Activated naive CD4-positive, alpha-beta T cell treated with anti-CD3 and anti-CD28 coated beads, Interleukin-2, amount 50 U/mL, for 24 hours (primary cell): ENCODE results near the gene KCNAB1.

Experiments
- H3K27ac Mint-ChIP-seq: one replicate; pipeline ENCODE4 v1.8.0; 2021; ENCODE audit warnings: mild to moderate bottlenecking, mixed read lengths
- H3K27me3 Mint-ChIP-seq: one replicate; pipeline ENCODE4 v1.8.0; 2021; ENCODE audit warnings: mixed read lengths
- H3K36me3 Mint-ChIP-seq: one replicate; pipeline ENCODE4 v1.8.0; 2021; ENCODE audit warnings: mixed read lengths
- H3K4me1 Mint-ChIP-seq: one replicate; pipeline ENCODE4 v1.8.0; 2021; ENCODE audit warnings: mixed read lengths
- H3K4me3 Mint-ChIP-seq: one replicate; pipeline ENCODE4 v1.8.0; 2021; ENCODE audit warnings: mild to moderate bottlenecking, mixed read lengths
- H3K9me3 Mint-ChIP-seq: one replicate; pipeline ENCODE4 v1.8.0; 2021; ENCODE audit warnings: mixed read lengths

The KCNAB1 gene

DNA sequence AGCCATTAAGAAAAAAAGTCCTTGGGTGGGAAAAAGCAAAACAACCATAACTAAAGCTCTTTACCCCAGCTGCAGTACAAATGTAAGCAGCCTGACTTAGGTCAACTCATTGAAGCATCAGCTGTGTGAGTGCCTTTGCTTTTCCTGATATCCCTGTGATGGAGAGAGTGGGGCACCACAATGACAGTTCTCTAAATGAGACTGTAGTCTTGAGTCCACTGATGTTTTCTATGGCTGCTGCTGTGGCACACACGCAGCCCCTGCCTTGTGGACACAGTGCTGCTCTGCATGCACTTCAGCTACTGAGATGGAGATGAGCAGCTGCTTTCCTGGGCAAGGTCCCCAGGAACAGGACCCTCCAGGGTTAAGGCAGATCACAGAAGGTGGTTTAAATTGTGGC is 173.2 kb downstream of the KCNAB1 start:
- no peak overlapping the region for H3K27ac Mint-ChIP-seq
- no peak overlapping the region for H3K4me3 Mint-ChIP-seq
- H3K9me3 Mint-ChIP-seq = no peaks in the 10 kb centered on the region
- H3K27me3 Mint-ChIP-seq = peaks cover 43% of the 10 kb centered on the region
- no peaks in the 10 kb centered on the region for H3K36me3 Mint-ChIP-seq
- peaks cover 10% of the 10 kb centered on the region for H3K4me1 Mint-ChIP-seq

DNA sequence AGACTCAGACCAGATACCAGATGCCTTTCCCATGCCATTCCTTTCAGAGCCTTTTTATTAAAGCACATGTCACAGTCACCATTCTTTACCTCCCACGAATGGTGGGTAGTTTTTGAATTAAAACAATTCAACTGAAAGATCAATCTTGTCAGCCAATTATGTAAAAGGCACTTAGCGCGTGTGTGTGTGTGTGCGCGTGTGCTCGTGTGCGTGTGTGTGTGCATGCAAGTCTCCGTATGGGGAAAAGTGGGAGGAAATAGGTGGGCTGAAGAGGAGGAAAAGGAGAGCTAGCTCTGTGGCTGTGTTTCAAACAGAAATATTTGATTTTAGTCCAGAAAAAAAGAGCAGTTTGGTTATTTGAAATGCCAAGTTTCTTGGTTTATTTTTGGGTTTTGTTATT is 177.2 kb downstream of the KCNAB1 start:
- no peaks in the 10 kb centered on the region for H3K36me3 Mint-ChIP-seq
- H3K4me3 Mint-ChIP-seq = no peak overlapping the region
- H3K4me1 Mint-ChIP-seq = no peaks in the 10 kb centered on the region
- no peak overlapping the region for H3K27ac Mint-ChIP-seq
- H3K27me3 Mint-ChIP-seq = peaks cover 26% of the 10 kb centered on the region
- no peaks in the 10 kb centered on the region for H3K9me3 Mint-ChIP-seq

DNA sequence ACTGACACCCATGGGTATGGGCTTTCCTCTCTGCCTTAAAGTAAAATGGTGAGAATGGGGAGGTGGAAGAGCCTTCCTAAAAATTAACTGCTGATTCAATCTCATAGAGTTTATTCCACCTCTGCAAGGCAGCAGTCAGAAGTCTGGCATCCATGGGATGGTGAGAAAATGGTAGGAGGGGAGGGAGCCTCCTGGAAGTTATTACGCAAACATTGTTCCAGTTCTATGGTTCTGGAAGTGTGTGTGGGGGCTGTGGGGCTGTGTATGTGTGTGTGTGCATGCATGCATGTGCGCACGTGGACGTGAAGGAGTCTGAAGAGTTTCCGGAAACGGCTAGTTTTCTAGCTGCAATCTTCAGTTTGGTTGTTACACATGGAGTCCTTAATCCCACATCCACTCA is 177.6 kb downstream of the KCNAB1 start:
- no peak overlapping the region for H3K27ac Mint-ChIP-seq
- no peaks in the 10 kb centered on the region for H3K4me1 Mint-ChIP-seq

DNA sequence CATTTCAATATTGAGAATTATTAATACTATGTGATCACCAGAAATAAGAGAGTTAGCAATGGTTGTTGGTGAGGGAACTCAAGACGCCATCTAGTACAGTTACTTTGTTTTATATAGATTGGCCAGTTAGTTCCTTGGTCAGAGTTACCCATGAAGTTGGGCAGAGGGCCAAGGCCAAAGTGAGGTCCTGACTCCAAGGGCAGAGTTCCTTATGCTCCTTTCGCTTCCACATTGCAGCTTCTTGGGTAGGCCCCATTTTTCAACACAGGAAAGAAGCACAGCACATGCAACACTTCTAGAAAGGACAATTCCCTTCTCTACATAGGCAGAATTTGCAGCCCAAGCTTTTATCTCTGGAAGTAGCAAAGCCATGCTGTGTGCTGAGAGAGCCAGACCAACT is 178.6 kb downstream of the KCNAB1 start:
- Mint-ChIP-seq H3K4me3 (no peak overlapping the region), H3K4me1 (no peaks in the 10 kb centered on the region), H3K9me3 (no peaks in the 10 kb centered on the region), H3K27me3 (peaks cover 17% of the 10 kb centered on the region), H3K27ac (no peak overlapping the region), H3K36me3 (no peaks in the 10 kb centered on the region)

More for the DNA sequence above, 177.6 kb downstream of the KCNAB1 start:
- Mint-ChIP-seq H3K9me3 (no peaks in the 10 kb centered on the region), H3K36me3 (no peaks in the 10 kb centered on the region), H3K4me3 (no peak overlapping the region), H3K27me3 (peaks cover 24% of the 10 kb centered on the region)

DNA sequence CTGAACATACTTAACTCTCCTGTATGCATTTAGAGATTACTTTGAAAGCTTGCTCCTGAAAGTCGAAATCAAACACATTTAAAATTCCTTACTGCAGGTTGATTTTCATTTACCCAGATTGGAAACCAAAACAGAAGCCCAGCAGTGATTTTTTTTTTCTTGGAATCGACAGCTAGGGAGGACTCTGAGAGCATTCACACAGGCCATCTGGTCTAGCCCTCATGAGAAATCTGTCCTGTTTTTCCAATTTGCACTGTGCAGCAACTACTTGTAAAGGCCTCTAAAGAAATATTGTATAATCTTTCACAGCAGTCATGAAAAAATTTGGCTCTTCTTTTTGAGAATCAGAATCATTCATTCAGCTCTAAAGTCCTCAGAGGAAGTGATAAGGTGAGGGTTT is 179.2 kb downstream of the KCNAB1 start:
- Mint-ChIP-seq H3K27me3 (peaks cover 15% of the 10 kb centered on the region), H3K27ac (no peak overlapping the region)

DNA sequence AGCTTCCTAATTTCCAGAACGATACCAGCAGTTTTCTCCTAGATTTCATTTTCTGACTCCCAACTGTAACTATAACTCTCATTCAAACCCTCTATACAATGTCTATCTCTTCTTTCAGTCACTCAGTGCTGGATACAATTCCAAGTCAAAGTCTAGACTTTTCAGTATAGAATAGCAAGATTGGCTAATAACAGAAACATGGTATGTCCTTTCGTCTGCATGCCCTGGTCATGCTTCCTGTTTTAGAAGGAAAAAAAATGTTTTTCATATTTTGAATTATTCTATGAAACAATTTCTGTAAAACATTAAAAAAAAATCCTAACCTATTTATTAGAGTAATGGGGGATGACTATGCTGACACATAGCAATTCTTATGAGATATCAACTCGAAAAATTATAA is 180.0 kb downstream of the KCNAB1 start:
- H3K27me3 Mint-ChIP-seq = peaks cover 11% of the 10 kb centered on the region
- H3K4me1 Mint-ChIP-seq = no peaks in the 10 kb centered on the region
- H3K27ac Mint-ChIP-seq = no peak overlapping the region
- no peaks in the 10 kb centered on the region for H3K9me3 Mint-ChIP-seq
- H3K4me3 Mint-ChIP-seq = no peak overlapping the region
- no peaks in the 10 kb centered on the region for H3K36me3 Mint-ChIP-seq

More for the DNA sequence above, 179.2 kb downstream of the KCNAB1 start:
- no peak overlapping the region for H3K4me3 Mint-ChIP-seq
- no peaks in the 10 kb centered on the region for H3K4me1 Mint-ChIP-seq
- H3K36me3 Mint-ChIP-seq = no peaks in the 10 kb centered on the region
- H3K9me3 Mint-ChIP-seq = no peaks in the 10 kb centered on the region

DNA sequence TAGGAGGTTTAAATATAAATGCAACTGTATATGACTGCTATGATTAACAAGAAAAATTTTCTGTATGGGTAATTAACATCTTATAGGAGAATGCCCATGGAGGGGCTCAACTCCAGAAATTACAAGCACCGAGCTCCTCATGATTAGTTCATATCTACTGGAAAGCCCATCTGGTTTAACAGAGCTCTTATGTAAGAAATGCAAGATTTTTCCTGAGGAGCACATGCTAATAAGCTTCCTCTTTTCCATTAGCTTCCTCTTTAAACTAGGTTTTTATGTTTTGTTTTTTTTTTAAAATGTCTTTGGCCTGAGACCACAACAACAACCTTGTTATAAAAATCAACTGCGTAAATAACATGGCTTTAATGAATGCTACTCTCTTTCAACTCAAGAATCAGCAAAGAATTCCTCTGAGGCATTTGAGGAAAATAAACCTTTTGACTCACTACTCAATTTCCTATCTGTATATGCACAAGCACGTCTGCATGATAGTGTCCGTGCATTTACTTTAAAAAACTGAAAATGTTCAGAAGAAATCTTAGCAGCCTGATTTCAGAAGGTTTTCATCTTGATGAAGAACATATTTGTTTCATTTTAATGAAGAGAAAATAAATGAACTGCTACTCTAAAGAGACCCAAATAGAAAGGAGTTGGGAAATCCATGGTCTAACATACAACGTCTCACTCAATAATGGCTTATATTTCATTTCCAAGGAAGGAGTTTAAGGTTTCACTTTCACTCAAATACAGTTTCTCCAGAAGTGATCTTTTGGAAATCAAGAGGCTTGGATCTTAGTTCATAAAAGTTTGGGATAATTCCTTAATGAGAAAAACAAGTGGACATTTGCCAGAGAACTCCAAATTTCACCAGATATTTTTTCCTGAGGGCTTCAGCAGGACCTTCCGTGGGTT is 180.8 kb downstream of the KCNAB1 start:
- Mint-ChIP-seq H3K4me3 (no peak overlapping the region), H3K9me3 (no peaks in the 10 kb centered on the region), H3K4me1 (no peaks in the 10 kb centered on the region), H3K36me3 (no peaks in the 10 kb centered on the region), H3K27me3 (peaks cover 10% of the 10 kb centered on the region), H3K27ac (no peak overlapping the region)

DNA sequence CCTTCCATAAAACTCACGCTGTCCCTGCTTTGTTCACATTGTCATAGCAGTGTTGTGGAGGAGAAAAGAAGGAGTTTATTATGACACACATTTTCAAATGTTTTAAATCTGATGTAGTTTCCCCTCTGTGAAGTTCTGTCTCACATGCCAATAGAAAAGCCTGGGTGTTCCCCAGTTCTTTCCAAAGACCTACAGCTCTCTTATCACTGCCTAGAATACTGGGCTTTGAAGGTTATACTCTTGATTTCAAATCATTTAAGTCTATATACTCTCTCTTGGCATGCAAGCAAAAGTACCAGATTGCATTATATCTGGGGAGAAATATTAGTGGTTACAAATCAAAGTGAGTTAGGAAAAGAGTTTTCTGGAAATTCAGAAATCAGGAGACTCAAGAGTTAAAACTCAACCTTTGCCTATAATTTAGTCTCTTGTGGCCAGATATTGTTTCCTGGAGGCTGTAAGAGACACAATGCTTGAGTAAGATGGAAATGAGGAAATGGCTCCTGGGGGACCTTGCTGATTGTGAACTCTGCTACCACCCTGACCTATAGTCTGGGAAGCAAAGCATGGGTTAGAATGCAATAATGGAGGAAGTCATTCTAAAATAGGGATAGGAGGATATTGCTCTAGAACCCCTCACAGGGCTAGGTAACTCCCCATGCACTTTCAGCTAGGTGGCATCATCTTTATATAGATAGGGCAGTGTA is 182.8 kb downstream of the KCNAB1 start:
- H3K4me1 Mint-ChIP-seq = no peaks in the 10 kb centered on the region
- H3K27ac Mint-ChIP-seq = no peak overlapping the region
- no peak overlapping the region for H3K4me3 Mint-ChIP-seq
- no peaks in the 10 kb centered on the region for H3K9me3 Mint-ChIP-seq
- H3K27me3 Mint-ChIP-seq = peaks cover 7% of the 10 kb centered on the region
- H3K36me3 Mint-ChIP-seq = no peaks in the 10 kb centered on the region

DNA sequence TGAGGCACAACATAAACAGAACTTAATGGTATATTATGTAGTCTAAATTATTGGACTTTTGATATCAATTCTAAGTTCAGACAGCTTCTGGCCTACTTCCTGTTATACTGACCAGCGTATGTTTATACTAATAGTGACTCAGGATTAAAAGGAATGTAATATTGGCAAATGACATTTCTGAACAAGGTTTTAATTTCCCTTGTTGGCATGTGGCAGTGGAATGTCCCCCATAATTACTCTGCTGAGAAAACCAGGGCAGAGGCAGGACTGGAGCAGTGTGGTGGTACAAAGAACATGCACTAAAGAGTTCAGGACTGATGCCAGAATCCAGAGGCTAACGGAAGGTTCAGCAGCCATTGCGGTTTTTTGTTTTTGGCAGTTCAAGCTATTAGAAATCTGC is 184.0 kb downstream of the KCNAB1 start:
- Mint-ChIP-seq H3K27me3 (peaks cover 6% of the 10 kb centered on the region), H3K4me3 (no peak overlapping the region), H3K27ac (no peak overlapping the region), H3K9me3 (no peaks in the 10 kb centered on the region), H3K36me3 (no peaks in the 10 kb centered on the region), H3K4me1 (no peaks in the 10 kb centered on the region)

DNA sequence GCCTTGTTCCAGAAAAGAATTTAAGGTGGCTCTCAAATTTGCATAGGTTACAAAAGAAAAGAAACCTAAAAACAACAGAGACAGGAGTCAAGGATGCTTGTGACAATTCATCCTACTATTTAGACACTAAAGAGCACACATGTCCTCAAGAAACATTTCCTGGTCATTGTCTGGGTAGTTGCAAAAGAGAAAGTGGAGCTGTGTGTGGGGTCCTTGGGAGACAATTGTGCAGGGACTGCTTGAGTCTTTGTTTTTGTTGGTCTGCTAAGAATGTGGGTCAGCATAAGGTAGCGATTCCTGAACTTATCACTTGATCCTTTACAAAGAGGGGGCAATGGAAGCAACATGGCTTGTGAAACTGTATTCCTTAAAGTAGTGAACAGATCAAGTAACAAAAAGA is 185.3 kb downstream of the KCNAB1 start:
- no peaks in the 10 kb centered on the region for H3K9me3 Mint-ChIP-seq
- peaks cover 4% of the 10 kb centered on the region for H3K27me3 Mint-ChIP-seq
- H3K4me3 Mint-ChIP-seq = no peak overlapping the region
- no peaks in the 10 kb centered on the region for H3K4me1 Mint-ChIP-seq
- H3K36me3 Mint-ChIP-seq = no peaks in the 10 kb centered on the region
- H3K27ac Mint-ChIP-seq = no peak overlapping the region

DNA sequence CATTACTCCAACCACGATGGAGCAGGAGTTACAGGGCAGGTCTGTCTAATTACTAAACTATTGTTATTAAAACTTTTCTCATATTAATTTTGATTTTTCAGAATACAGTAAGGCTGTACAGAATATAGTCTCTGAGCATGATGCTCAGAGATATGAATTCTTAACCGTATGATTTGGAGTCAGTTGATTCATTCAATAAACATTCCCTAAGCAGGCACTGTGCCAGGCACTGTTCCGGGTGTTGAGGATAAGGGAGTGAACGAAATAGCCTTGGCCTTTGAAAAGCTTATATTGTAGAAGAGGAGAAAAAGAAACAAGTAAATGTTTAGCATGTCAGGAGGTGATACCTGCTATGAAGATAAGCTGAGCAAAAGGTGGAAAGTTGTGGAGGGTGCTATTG is 187.3 kb downstream of the KCNAB1 start:
- no peaks in the 10 kb centered on the region for H3K27me3 Mint-ChIP-seq
- H3K27ac Mint-ChIP-seq = no peak overlapping the region
- no peaks in the 10 kb centered on the region for H3K9me3 Mint-ChIP-seq
- H3K4me3 Mint-ChIP-seq = no peak overlapping the region
- H3K36me3 Mint-ChIP-seq = no peaks in the 10 kb centered on the region
- no peaks in the 10 kb centered on the region for H3K4me1 Mint-ChIP-seq

DNA sequence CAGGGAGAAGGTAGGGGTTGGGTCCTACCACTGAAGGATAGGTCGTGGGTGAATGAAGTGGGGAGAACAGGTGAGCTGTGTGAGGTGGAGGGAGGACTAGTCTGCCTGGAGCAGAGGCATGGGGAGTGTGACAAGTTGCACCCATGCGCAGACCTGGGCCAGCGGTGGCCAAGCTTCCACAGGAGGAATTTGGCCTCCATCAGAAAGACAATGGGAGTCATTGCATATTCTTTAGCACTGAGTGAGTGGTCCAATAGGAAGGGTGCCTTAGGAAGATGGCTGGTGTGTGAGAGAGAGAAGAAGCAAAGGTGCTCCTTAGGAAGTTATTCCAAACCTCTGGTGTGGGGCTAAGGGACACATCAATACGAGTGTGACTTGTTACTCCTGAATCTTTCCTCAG is 191.1 kb downstream of the KCNAB1 start:
- H3K27me3 Mint-ChIP-seq = no peaks in the 10 kb centered on the region
- H3K27ac Mint-ChIP-seq = no peak overlapping the region
- no peaks in the 10 kb centered on the region for H3K9me3 Mint-ChIP-seq
- H3K36me3 Mint-ChIP-seq = no peaks in the 10 kb centered on the region
- no peaks in the 10 kb centered on the region for H3K4me1 Mint-ChIP-seq
- no peak overlapping the region for H3K4me3 Mint-ChIP-seq

DNA sequence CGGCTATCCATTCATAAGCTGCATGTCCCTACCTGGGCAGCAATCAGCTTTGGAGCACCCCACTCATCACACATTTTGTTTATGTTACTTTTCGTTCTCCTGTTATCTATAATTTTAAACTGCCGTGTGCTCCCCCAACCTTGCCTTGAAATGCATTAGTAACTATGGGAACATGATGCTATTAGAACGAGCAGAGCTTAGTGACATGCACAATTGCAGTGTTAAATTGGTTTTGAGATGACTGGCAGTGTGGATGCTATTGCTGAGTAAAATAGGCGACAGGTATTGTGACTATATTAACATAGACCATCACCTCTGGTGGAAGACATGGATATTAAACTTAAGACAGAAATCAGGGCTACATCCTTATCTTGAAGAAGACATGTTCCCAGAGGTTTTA is 191.6 kb downstream of the KCNAB1 start:
- H3K4me3 Mint-ChIP-seq = no peak overlapping the region
- H3K27me3 Mint-ChIP-seq = no peaks in the 10 kb centered on the region
- no peak overlapping the region for H3K27ac Mint-ChIP-seq
- H3K4me1 Mint-ChIP-seq = no peaks in the 10 kb centered on the region
- H3K36me3 Mint-ChIP-seq = no peaks in the 10 kb centered on the region
- no peaks in the 10 kb centered on the region for H3K9me3 Mint-ChIP-seq

DNA sequence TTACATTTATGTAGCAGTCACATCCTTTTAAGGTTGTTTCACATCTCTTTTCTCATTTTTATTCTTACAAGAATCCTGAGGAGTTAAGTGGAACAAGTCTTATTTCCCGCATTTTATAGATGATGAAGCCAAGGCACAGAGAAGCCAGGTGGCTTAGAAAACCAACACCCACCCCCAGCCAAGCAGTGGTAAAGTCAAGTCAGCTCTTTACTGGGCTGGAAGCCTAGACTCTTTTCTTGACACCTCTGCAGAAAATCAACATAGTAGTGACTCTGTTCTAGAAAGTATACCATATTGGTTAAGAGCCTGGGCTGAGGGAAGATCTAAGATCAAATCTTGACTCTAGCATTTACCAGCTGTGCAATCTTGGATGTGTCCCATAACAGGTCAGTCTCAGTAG is 195.7 kb downstream of the KCNAB1 start:
- Mint-ChIP-seq H3K27me3 (peaks cover 2% of the 10 kb centered on the region), H3K4me3 (no peak overlapping the region), H3K4me1 (no peaks in the 10 kb centered on the region), H3K27ac (no peak overlapping the region), H3K36me3 (no peaks in the 10 kb centered on the region), H3K9me3 (no peaks in the 10 kb centered on the region)

DNA sequence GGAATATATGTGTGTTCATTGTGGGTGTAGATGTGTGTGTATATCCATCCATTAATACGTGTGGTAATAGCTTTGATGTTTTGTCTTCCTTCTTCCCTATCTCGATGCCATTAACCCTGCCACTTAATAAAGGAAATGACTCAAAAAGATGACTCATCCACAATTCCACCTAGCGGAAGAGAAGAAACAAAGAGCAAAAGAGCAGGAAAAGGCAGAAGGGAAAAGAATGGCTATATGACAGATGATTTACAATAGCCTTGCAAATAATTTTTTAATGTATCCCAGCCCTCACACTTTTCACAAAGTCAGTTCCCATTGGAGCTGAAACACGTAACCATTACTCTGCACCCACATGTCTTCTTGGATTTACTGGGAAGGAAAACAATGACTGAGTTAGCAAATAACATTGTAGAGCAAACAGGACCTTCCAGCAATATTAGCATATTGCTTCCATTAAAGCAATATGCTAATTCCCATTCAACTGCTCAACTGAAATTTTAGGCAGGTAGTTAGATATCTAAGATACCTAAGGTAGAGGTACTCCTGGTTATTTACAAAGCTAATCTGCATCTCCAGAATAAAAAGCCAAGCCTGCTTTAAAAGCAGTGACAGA is 197.2 kb downstream of the KCNAB1 start:
- Mint-ChIP-seq H3K36me3 (no peaks in the 10 kb centered on the region), H3K27me3 (peaks cover 2% of the 10 kb centered on the region), H3K9me3 (no peaks in the 10 kb centered on the region), H3K27ac (no peak overlapping the region), H3K4me1 (no peaks in the 10 kb centered on the region), H3K4me3 (no peak overlapping the region)

DNA sequence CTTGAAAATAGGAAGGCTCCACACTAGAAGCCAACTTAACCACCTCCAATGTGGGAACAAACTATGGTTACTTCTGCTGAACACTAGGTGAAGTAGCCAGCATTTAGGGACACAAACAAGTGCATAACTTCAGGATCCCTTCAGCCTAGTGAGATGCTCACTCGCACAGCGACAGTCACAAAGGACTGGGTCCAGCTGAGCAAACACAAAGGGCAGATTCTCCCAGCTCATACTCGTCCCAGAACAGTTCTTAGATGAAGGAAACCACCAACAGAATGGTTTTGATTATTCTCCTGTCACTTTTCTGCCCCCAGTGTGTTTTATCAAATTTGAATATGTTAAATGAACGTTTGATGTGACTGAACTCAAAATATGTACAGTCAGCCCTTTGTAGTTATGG is 201.6 kb downstream of the KCNAB1 start:
- Mint-ChIP-seq H3K9me3 (no peaks in the 10 kb centered on the region), H3K36me3 (no peaks in the 10 kb centered on the region), H3K27ac (no peak overlapping the region), H3K4me3 (no peak overlapping the region), H3K27me3 (peaks cover 3% of the 10 kb centered on the region), H3K4me1 (no peaks in the 10 kb centered on the region)
